Vagina (tissue), 2 donors: ENCODE data around the gene FKBP15.

ENCODE experiments used
- POLR2AphosphoS5 ChIP-seq, 2 donors: sonication (generic); formaldehyde crosslinking; IDR thresholded peaks; one replicate each; pipeline ENCODE4 v1.9.0; 2017; ENCODE audit warnings: antibody characterized with exemption in 2 of 2, mild to moderate bottlenecking in 2 of 2, low read depth in 1 of 2; ENCODE audit not compliant: insufficient read depth in 1 of 2
- TF ChIP-seq, protein P1 (sequence below), 3 experiments: fragments of 450-650 bp in 2 of 3; fragments of 200-600 bp in 1 of 3; sonication (generic) in 1 of 3; IDR thresholded peaks; one replicate each; pipeline ENCODE4 v1.5.1; 2017 to 2019; ENCODE audit warnings: antibody characterized with exemption in 3 of 3, mild to moderate bottlenecking in 2 of 3, moderate library complexity in 2 of 3

GRCh38 chr9:113178087-113178486 is 43.0 kb downstream of the FKBP15 start:
- TF ChIP-seq, protein P1, sequence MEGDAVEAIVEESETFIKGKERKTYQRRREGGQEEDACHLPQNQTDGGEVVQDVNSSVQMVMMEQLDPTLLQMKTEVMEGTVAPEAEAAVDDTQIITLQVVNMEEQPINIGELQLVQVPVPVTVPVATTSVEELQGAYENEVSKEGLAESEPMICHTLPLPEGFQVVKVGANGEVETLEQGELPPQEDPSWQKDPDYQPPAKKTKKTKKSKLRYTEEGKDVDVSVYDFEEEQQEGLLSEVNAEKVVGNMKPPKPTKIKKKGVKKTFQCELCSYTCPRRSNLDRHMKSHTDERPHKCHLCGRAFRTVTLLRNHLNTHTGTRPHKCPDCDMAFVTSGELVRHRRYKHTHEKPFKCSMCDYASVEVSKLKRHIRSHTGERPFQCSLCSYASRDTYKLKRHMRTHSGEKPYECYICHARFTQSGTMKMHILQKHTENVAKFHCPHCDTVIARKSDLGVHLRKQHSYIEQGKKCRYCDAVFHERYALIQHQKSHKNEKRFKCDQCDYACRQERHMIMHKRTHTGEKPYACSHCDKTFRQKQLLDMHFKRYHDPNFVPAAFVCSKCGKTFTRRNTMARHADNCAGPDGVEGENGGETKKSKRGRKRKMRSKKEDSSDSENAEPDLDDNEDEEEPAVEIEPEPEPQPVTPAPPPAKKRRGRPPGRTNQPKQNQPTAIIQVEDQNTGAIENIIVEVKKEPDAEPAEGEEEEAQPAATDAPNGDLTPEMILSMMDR (IDR thresholded peaks at IDR 0.05) = no peak
- TF ChIP-seq POLR2AphosphoS5 (IDR thresholded peaks at IDR 0.05; ENCODE audit: insufficient read depth in 1 of 2, low read depth in 1 of 2) = no peak
